ENCODE data around the gene TMEM39B. TPM values are rescaled to one million over a fixed set of nuclear protein-coding genes. Genes with fewer than 3 reads are reported as not detected.
"Not testable (repeated sequence)": the region's sequence is repeated elsewhere in the genome, so short reads cannot be mapped to it uniquely, and the experiment has no call there.

TMEM39B gene
- total and polyA plus RNA-seq, 2 of the 4 experiments (the other 2 are of a cell fraction): 6.5 to 28.7 TPM

- DNase-seq; H3K18ac ChIP-seq (ENCODE audit: low read depth, low read length); H3K14ac ChIP-seq (replicated peaks; ENCODE audit: low read depth, low read length); H3K23ac ChIP-seq (ENCODE audit: low read depth, low read length); ATAC-seq (ENCODE audit: low read depth); POLR2A ChIA-PET (ENCODE audit: unreplicated experiment); H3K27me3 ChIP-seq (ENCODE audit: control insufficient read depth, insufficient read depth, low read length); H4K91ac ChIP-seq (ENCODE audit: insufficient read depth, low read depth, low read length); in situ Hi-C loops (cut with MboI; ENCODE audit: low sequenced_read_pairs); H3K4me3 ChIP-seq (ENCODE audit: insufficient read depth, low read depth, low read length); H3K4ac ChIP-seq (ENCODE audit: low read depth, low read length); H4K5ac ChIP-seq (ENCODE audit: low read depth, low read length); H4K20me1 ChIP-seq (ENCODE audit: insufficient read depth, low read length); H2BK20ac ChIP-seq (ENCODE audit: low read depth, low read length); H2AK9ac ChIP-seq (replicated peaks; ENCODE audit: low read depth, low read length, poor library complexity); H3K4me2 ChIP-seq (ENCODE audit: low read depth, low read length); CTCF ChIA-PET; H3K27ac ChIP-seq (ENCODE audit: insufficient read depth, low read length); BruUV-seq (replicated peaks); H2BK5ac ChIP-seq (ENCODE audit: low read depth, low read length, poor library complexity, severe bottlenecking); H3K56ac ChIP-seq (ENCODE audit: extremely low read depth, insufficient read depth, low read length); H2BK120ac ChIP-seq (ENCODE audit: low read depth, low read length); intact Hi-C loops (cut with micrococcal nuclease); H3K9me1 ChIP-seq (ENCODE audit: insufficient read depth, low read length); H4K8ac ChIP-seq (ENCODE audit: low read depth in 2 of 2, low read length in 2 of 2); H3K4me1 ChIP-seq (ENCODE audit: control insufficient read depth, insufficient read depth, low read length); H3K9me3 ChIP-seq (ENCODE audit: control insufficient read depth, insufficient read depth, low read length); dilution Hi-C loops (cut with HindIII; ENCODE audit: low sequenced_read_pairs, unreplicated experiment); H3K9ac ChIP-seq (ENCODE audit: low read depth, low read length); H2AFZ ChIP-seq (replicated peaks; ENCODE audit: low read length, poor library complexity); H2AK5ac ChIP-seq (ENCODE audit: low read depth, low read length); H2BK15ac ChIP-seq (ENCODE audit: low read depth, low read length): not testable (repeated sequence)
- peaks cover 24% of the 10 kb centered on the region for H3K36me3 ChIP-seq (ENCODE audit: control insufficient read depth, insufficient read depth, low read length)
- H3K79me1 ChIP-seq (ENCODE audit: low read depth in 1 of 2, low read length in 2 of 2): peaks cover 6 to 11% of the 10 kb centered on the region in 2 experiments; a peak in 3 of 4 replicates
- WGBS, 2 experiments (ENCODE audit: extremely low coverage in 2 of 2, insufficient read length in 1 of 2): no CpG with 5 or more reads among the region's 2 CpGs
Observed at GRCh38 chr1:32086381-32086780, 13.6 kb downstream of the TMEM39B start.

All from IMR-90 (cell line).